ENCODE results near the gene MROH2B.

- TF ChIP-seq POLR2A (IDR thresholded peaks at IDR 0.05; ENCODE audit: low read depth, low read length) (no peak), POLR2AphosphoS5 (IDR thresholded peaks at IDR 0.05; ENCODE audit: low read depth, low read length) (no peak), TAF1 (IDR thresholded peaks at IDR 0.05; ENCODE audit: low read depth, low read length) (no peak)
Measured at GRCh38 chr5:41067714-41068568, 3.2 kb downstream of the MROH2B start.
